ENCODE data around the gene COQ9. TPM values are rescaled to one million over a fixed set of nuclear protein-coding genes. Genes with fewer than 3 reads are reported as not detected.
"Not testable (repeated sequence)": the region's sequence is repeated elsewhere in the genome, so short reads cannot be mapped to it uniquely, and the experiment has no call there.

The COQ9 gene
- total RNA-seq, 2 donors from 2014 or later = 56.4 to 68.6 TPM

DNA sequence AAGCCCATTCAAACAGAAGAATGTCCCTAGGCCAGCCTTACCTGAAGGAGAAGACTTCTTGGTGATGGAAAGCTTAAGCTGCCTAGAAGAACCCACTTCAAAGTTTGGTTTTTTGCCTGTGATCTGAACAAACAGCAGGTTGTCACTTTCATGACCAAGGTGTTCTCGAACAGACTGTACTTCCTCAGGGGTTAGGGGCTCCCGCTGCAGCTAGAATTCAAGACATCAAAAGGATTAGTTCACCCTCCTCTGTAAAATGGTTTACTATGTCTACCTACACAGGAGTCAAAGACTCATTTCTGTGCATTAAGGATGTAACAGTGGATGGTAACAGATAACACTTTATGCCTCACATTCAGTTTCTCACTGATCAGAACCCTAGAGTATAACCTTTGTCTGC is 13.3 kb upstream of the COQ9 start:
- intact Hi-C loops (cut with DNase I) = no loop called here
- Histone ChIP-seq H3K27ac (no peak overlapping the region), H3K4me1 (replicated peaks) (no peaks in the 10 kb centered on the region), H3K36me3 (peaks cover 12 to 14% of the 10 kb centered on the region in 2 donors), H3K27me3 (replicated peaks; ENCODE audit: insufficient read depth) (no peaks in the 10 kb centered on the region), H3K4me3 (no peak overlapping the region), H3K9me3 (no peaks in the 10 kb centered on the region)
- TF ChIP-seq, protein P1, sequence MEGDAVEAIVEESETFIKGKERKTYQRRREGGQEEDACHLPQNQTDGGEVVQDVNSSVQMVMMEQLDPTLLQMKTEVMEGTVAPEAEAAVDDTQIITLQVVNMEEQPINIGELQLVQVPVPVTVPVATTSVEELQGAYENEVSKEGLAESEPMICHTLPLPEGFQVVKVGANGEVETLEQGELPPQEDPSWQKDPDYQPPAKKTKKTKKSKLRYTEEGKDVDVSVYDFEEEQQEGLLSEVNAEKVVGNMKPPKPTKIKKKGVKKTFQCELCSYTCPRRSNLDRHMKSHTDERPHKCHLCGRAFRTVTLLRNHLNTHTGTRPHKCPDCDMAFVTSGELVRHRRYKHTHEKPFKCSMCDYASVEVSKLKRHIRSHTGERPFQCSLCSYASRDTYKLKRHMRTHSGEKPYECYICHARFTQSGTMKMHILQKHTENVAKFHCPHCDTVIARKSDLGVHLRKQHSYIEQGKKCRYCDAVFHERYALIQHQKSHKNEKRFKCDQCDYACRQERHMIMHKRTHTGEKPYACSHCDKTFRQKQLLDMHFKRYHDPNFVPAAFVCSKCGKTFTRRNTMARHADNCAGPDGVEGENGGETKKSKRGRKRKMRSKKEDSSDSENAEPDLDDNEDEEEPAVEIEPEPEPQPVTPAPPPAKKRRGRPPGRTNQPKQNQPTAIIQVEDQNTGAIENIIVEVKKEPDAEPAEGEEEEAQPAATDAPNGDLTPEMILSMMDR (IDR thresholded peaks at IDR 0.05) = no peak
- TF ChIP-seq POLR2A (IDR thresholded peaks at IDR 0.05) (no peak), POLR2AphosphoS5 (IDR thresholded peaks at IDR 0.05) (no peak)
- WGBS = 83% methylated on average over 2 of the region's 2 CpGs
- no peak for DNase-seq (ENCODE audit: low spot score)

DNA sequence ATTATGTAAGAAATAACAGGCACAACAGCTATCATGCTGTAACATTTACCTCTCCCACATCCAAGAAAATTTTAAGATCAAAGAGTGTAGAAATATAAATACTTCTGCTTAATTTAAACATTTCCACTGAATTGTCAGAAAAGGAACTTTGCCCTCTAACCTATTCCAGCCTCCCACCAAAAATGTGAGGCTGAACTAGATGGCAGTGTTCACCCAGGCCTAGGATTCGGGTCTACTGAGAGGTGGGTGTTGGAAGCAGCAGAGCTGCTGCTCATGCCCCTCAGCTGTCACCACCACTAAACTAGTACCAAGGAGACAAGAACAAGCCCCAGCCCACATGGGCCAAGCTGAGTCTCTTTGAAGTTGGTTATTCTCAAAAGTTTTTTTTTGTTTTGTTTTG is 11.4 kb upstream of the COQ9 start:
- Histone ChIP-seq H3K27me3 (replicated peaks; ENCODE audit: insufficient read depth) (no peaks in the 10 kb centered on the region), H3K9me3 (no peaks in the 10 kb centered on the region), H3K4me1 (replicated peaks) (no peaks in the 10 kb centered on the region), H3K27ac (no peak overlapping the region), H3K36me3 (peaks cover 9 to 14% of the 10 kb centered on the region in 2 donors), H3K4me3 (no peak overlapping the region)
- no peak for DNase-seq (ENCODE audit: low spot score)
- intact Hi-C loops (cut with DNase I) = no loop called here
- 72% methylated on average over 1 of the region's 1 CpG for WGBS
- TF ChIP-seq POLR2AphosphoS5 (IDR thresholded peaks at IDR 0.05) = no peak
- TF ChIP-seq, protein P1 (IDR thresholded peaks at IDR 0.05) = no peak
- no peak for TF ChIP-seq POLR2A (IDR thresholded peaks at IDR 0.05)

DNA sequence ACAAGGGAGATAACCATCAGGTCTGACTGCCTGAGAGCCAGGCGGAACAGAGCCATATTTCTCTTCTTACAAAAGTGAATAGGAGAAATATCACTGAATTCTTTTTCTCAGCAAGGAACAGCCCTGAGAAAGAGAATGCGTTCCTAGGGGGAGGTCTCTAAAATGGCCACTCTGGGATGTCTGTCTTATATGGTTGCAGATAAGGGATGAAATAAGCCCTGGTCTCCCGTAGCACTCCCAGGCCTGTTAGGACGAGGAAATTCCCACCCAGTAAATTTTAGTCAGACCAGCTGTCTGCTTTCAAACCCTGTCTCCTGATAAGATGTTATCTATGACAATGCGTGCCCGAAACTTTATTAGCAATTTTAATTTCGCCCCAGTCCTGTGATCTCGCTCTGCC is 7.3 kb upstream of the COQ9 start:
- WGBS = 96% methylated on average over 8 of the region's 8 CpGs

DNA sequence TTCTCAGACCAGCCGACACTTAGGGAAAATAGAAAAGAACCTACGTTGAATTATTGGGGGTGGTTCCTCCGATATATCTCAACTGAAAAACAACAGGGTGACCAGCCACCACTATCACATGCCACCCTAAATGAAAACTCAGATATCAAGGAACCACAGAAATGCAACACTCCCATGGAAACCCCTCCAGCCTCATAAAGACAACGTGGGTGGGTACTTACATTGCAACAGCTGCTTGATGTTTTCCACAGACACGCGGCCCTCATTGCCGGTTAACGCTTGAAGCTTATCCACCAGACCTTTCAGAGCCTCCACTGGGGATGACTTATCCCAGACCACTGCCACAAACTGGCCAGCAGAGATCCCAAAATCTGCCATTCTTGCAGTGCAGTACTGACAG is 6.7 kb upstream of the COQ9 start:
- H3K27me3 ChIP-seq (replicated peaks; ENCODE audit: insufficient read depth); H3K36me3 ChIP-seq; H3K4me3 ChIP-seq; H3K27ac ChIP-seq; H3K9me3 ChIP-seq; H3K4me1 ChIP-seq (replicated peaks); intact Hi-C loops (cut with DNase I); DNase-seq (ENCODE audit: low spot score): not testable (repeated sequence)
- 96% methylated on average over 8 of the region's 8 CpGs for WGBS

More for the DNA sequence above, 7.3 kb upstream of the COQ9 start:
- DNase-seq (ENCODE audit: low spot score); H3K27ac ChIP-seq; H3K36me3 ChIP-seq; H3K9me3 ChIP-seq; intact Hi-C loops (cut with DNase I); H3K4me1 ChIP-seq (replicated peaks); H3K27me3 ChIP-seq (replicated peaks; ENCODE audit: insufficient read depth); H3K4me3 ChIP-seq: not testable (repeated sequence)

DNA sequence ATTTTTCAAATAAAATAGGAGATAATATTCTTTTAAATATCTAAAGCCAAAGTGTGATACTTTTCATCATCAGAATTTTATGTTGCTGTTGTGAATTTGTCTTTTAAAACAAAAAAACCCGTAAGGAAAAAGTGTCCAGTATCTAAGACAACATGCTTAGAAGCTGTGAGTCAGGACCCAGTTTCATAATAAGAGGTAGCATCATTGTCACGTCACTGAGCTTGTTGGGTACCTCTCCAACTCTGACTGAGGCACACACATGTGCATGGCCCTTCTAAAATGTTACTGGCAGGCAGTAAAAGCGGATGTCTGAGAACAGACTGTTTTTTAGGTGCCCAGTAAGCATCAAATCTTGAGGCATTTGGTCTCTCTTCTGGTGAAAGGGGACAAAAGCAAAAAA is 2.6 kb upstream of the COQ9 start:
- Histone ChIP-seq H3K9me3 (no peaks in the 10 kb centered on the region), H3K27me3 (replicated peaks; ENCODE audit: insufficient read depth) (no peaks in the 10 kb centered on the region), H3K4me1 (replicated peaks) (no peaks in the 10 kb centered on the region), H3K27ac (no peak overlapping the region), H3K36me3 (no peaks in the 10 kb centered on the region), H3K4me3 (no peak overlapping the region)
- intact Hi-C loops (cut with DNase I) = no loop called here
- WGBS = 69% methylated on average over 3 of the region's 3 CpGs
- no peak for DNase-seq (ENCODE audit: low spot score)
- TF ChIP-seq, protein P1 (IDR thresholded peaks at IDR 0.05) = no peak
- TF ChIP-seq POLR2A (IDR thresholded peaks at IDR 0.05) (no peak), POLR2AphosphoS5 (IDR thresholded peaks at IDR 0.05) (no peak)

DNA sequence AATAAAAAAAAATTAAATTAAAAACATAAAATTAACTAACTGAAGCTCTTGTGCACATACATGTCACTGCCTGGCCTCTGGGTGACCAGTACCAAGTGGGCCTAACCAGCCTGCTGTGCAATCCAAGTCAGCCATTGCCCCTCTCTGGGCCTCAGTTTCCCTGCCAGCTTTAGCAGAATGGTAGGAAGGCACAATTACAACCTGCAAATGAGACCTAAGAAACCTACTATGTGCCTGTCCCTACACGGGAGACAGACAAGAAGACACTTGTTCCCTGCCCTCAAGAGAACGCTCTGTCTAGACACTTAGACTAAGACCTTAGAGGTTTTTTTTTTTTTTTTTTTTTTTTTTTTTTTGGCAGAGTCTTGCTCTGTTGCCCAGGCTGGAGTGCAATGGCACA is 1.8 kb upstream of the COQ9 start:
- Histone ChIP-seq H3K27me3 (replicated peaks; ENCODE audit: insufficient read depth) (no peaks in the 10 kb centered on the region), H3K9me3 (no peaks in the 10 kb centered on the region), H3K27ac (no peak overlapping the region), H3K4me3 (no peak overlapping the region), H3K4me1 (replicated peaks) (no peaks in the 10 kb centered on the region), H3K36me3 (no peaks in the 10 kb centered on the region)
- 95% methylated on average over 2 of the region's 2 CpGs for WGBS
- TF ChIP-seq POLR2AphosphoS5 (IDR thresholded peaks at IDR 0.05) = no peak
- no peak for TF ChIP-seq POLR2A (IDR thresholded peaks at IDR 0.05)
- TF ChIP-seq, protein P1 (IDR thresholded peaks at IDR 0.05) = no peak
- intact Hi-C loops (cut with DNase I) = no loop called here
- DNase-seq (ENCODE audit: low spot score) = no peak
